Retinal pigment epithelial cell (primary cell): Measurements from ENCODE around the gene CLPTM1L.

Source experiments
- DNase-seq: peaks from one replicate; pipeline ENCODE4 v3.0.0-alpha.2; 2010; ENCODE audit warnings: low read depth
- H3K4me3 ChIP-seq: 2 replicates; pipeline ENCODE4 v1.5.1; 2011; ENCODE audit warnings: mild to moderate bottlenecking, low read length, control low read depth, moderate library complexity
- CTCF ChIP-seq: conservative IDR thresholded peaks from 2 replicates; pipeline ENCODE4 v1.5.1; 2011; ENCODE audit warnings: low read depth, low read length, control low read depth, inconsistent platforms

CLPTM1L gene, protein sequence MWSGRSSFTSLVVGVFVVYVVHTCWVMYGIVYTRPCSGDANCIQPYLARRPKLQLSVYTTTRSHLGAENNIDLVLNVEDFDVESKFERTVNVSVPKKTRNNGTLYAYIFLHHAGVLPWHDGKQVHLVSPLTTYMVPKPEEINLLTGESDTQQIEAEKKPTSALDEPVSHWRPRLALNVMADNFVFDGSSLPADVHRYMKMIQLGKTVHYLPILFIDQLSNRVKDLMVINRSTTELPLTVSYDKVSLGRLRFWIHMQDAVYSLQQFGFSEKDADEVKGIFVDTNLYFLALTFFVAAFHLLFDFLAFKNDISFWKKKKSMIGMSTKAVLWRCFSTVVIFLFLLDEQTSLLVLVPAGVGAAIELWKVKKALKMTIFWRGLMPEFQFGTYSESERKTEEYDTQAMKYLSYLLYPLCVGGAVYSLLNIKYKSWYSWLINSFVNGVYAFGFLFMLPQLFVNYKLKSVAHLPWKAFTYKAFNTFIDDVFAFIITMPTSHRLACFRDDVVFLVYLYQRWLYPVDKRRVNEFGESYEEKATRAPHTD

DNA sequence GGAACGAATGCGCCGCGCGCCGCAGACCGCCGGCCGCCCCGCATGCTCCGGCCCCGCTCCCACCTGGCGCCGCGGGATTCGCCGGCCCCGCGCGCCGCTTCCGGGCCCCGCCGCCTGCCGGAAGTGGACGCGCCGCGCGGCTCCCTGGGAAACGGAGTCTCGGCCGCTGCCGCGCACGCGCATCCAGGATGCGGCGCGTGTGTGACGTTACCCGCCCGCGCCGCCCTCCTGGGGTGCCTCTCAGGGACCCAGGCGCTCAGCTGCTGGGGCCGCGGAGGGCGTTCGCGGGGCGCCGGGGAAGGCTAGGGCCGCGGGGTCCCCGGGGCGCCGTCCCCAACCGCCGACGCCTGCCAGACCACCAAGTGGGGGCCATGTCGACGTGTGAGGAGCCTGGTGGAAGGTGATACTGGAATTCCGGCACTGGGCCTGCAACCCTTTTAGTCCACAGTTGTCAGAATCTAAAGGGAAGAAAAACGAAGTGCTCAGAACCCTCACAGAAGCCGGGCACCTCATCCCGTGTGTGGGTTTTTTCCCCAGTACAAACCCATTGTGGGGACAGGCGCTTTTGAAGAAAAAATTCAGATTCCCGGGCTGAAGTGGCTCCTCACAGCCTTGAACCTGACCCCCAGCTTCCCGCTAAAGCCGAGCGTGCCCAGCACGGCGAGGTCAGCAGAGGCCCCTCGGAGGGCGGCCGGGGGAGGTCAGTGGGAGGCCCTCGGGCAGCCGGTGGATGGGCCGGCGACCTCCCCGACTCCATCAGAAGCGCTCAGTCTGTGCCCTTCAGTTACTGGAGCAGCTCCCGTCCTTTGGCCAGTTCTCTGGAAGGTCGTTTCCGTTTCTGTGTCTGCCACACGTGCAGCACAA, at the start of gene CLPTM1L:
Gene CLPTM1L, minus strand, starts transcription at position 125 of the 864 bp plus-strand sequence. CDS start 258 bp downstream, outside the sequence.
- DNase-seq, result peak; percentile 39
- no peak for TF ChIP-seq CTCF
- peak within 1 kb of the TSS; percentile 91 for H3K4me3 ChIP-seq

DNA sequence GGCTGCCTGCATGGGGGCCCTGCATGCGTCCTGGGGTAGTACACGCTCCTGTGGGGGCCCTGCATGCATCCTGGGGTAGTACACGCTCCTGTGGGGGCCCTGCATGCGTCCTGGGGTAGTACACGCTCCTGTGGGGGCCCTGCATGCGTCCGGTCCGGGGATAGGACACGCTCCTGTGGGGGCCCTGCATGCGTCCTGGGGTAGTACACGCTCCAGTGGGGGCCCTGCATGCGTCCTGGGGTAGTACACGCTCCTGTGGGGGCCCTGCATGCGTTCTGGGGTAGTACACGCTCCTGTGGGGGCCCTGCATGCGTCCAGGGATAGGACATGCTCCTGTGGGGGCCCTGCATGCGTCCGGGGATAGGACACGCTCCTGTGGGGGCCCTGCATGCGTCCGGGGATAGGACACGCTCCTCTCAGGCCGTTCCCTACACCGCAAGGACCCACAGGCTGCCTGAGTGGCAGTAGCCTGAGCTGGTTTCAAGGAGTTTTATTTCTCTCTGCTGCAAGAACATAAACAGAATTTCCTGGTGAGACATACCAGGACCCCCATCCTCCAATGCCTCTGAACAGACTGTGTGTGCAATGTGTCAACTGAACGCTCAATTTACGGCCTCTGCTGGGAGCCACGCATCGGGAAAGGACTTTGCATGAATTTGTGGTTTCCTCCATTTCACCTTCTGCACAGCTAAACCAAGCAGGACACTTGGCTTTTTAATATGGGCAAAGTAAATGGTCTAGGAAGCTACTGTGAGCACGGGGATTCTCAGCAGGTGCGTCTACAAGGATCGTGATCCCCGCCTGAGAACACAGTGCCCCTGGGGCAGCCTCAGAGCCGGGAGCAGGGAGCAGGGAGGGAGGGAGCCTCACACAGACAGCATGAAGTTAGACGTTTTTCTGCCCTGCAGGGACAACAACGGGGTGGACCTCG, 48.9 kb upstream of the CLPTM1L start:
- no peak overlapping the region for H3K4me3 ChIP-seq

GRCh38 chr5:1392801-1393565, 48.1 kb upstream of the CLPTM1L start:
- no peak overlapping the region for H3K4me3 ChIP-seq
- DNase-seq, result no peak
- TF ChIP-seq CTCF, result no peak

More for the DNA sequence above, 48.9 kb upstream of the CLPTM1L start:
- TF ChIP-seq CTCF, result no peak
- no peak for DNase-seq

DNA sequence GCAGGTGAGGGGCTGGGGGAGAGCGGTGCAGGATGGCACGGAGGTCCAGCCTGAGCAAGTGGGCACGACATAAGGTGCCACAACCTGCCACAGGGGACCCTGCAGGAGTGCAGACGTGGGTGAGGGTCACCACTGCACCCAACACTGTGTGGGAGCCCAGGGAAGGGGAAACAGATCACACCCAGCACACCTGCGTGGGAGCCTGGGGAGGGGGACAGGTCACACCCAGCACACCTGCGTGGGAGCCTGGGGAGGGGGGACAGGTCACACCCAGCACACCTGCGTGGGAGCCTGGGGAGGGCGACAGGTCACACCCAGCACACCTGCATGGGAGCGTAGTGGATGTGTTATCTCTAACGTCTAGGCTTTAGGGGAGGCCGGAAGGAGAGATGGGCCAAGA, 47.4 kb upstream of the CLPTM1L start:
- DNase-seq, result no peak
- no peak overlapping the region for H3K4me3 ChIP-seq
- no peak for TF ChIP-seq CTCF

GRCh38 chr5:1391691-1392090, 46.8 kb upstream of the CLPTM1L start:
- H3K4me3 ChIP-seq, result no peak overlapping the region
- no peak for TF ChIP-seq CTCF
- no peak for DNase-seq
